GM12891 (cell line): Measurements from ENCODE around the gene CASTOR1.

Source experiments
- DNase-seq: peaks from one replicate; pipeline ENCODE4 v3.0.0; 2011; ENCODE audit warnings: low spot score; ENCODE audit not compliant: insufficient read length
- FAIRE-seq: peaks from 2 replicates; lab custom pipeline; 2011; peaks lifted over from hg19 to GRCh38; lab: Jason Lieb, UNC
- PAX5 ChIP-seq: IDR thresholded peaks from 2 replicates; pipeline ENCODE4 v1.6.1; 2011; ENCODE audit warnings: low read length, moderate library complexity, mild to moderate bottlenecking; ENCODE audit not compliant: insufficient read depth, severe bottlenecking
- POLR2A ChIP-seq: IDR thresholded peaks from 2 replicates; pipeline ENCODE4 v1.6.1; 2011; ENCODE audit warnings: low read depth, low read length, control low read depth
- POLR2AphosphoS5 ChIP-seq: IDR thresholded peaks from 2 replicates; pipeline ENCODE4 v1.6.1; 2011; ENCODE audit warnings: low read depth, low read length, control low read depth
- POU2F2 ChIP-seq: IDR thresholded peaks from 2 replicates; pipeline ENCODE4 v1.6.1; 2011; ENCODE audit warnings: low read depth, mild to moderate bottlenecking, control low read depth, low read length, moderate library complexity
- SPI1 ChIP-seq: IDR thresholded peaks from 2 replicates; pipeline ENCODE4 v1.6.1; 2011; ENCODE audit warnings: low read depth, low read length, control low read depth
- TAF1 ChIP-seq: IDR thresholded peaks from 2 replicates; pipeline ENCODE4 v1.6.1; 2011; ENCODE audit warnings: low read depth, low read length, control low read depth

Gene CASTOR1

DNA sequence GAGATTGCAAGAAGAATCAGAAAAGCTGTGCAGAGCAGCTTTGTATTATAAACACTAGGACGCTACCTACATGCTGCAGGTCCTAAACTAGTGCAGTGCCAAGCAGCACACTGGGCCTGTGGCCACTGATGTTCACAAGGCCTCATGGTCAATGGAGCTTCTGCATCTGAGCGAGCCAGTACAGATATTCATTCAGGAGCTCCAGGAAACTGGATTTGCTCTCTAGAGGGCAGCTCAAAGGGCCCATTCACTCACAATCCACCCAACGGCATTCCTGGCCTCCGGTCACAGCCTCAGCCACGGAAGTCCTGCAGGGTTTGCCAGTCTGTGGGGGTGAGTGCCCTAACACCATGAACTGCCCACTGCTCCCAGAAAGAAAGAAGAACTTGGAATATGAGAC, 43.2 kb upstream of the CASTOR1 start:
- DNase-seq: no peak
- no peak for FAIRE-seq
- no peak for TF ChIP-seq SPI1
- no peak for TF ChIP-seq POLR2A
- TF ChIP-seq POLR2AphosphoS5: no peak

DNA sequence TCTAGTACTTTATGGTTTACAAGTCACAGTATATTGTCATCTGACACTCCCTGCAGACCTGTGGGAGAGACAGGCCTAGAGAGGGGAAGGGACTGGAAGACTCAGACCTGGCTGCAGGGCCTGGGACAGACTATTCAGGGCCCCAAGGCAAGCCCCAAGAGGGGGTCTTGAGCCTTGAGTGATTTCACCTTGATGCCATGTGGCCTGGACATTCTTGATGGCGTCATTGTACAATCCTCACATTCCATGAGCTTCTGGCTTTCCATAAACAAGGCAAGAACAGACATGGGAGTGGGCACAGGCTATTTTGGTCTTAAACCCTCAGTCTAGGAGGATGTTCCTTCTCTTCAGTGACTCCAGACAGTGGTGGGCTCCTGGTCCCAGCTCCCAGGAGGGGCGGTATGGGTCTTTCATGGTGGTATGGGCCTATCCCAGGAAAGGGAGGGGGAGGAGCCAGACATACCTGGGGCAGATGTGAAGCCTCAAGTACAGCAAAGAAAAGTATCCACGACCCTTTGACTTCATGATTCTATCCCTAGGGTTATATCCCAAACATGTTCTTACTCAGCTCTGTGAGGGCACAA, 39.3 kb upstream of the CASTOR1 start:
- no peak for FAIRE-seq
- DNase-seq: no peak
- TF ChIP-seq PAX5: no peak
- TF ChIP-seq TAF1: no peak
- TF ChIP-seq POLR2A: no peak
- no peak for TF ChIP-seq POLR2AphosphoS5
- no peak for TF ChIP-seq SPI1
- no peak for TF ChIP-seq POU2F2

DNA sequence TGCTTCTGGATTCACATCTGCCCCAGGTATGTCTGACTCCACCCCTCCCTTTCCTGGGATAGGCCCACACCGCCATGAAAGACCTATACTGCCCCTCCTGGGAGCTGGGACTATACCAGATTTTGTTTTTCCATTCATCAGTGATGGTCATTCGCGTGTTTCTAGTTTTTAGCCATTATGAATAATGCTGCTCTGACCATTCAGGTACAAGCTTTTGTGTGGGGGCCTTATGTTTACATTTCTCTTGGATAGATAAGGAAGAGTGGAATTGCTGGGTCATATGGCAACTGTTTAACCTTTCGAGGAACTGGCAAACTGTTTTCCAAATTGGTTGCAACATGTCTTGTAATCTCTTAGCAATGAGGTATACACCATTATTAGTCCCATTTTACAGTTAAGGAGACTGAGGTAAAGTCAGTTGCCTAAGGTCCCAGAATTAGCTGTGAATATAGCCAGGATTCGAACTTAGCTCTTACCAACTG, 38.6 kb upstream of the CASTOR1 start:
- DNase-seq (no peak), FAIRE-seq (peak; percentile 45)
- TF ChIP-seq PAX5 (no peak), POLR2A (no peak), POU2F2 (no peak), POLR2AphosphoS5 (no peak), TAF1 (no peak), SPI1 (no peak)

DNA sequence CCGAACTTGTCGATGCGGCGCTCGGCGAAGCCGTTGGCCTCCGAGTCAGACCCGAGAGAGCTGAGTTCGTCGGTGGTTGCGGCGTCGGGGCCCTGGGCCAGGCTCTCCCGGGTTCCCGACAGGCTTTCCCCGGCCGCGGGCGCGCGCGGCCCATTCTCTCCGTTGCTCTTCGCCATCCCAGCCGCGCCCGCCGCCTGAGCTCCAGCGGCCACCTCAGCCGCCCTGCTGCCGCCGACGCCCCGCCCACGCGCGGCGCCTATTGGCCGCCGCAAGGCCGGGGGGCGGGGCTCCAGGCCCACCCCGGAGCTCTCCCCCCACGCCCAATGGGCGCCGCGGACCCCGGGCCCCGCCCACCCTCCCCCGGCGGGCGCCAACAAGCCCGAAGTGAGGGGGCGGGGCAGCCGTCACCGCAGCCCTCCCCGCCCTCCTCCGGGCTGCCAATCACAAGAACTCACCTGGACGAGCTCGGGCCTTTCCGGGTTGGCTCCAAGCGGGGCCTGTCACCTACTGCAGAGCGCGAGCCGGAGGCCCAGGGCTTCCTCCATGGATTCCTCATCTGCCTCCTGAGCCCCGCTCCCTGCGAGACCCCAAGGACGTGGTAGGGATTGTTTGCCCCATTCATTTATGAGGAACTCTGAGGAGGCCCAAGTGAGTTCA, 37.5 kb upstream of the CASTOR1 start, which contains the start of gene TBC1D10A:
TSS of gene TBC1D10A (minus strand) at position 236 of the 657 bp plus-strand sequence. CDS start at position 176, 60 bp downstream.
- TF ChIP-seq TAF1: 0 out of 2 replicates have a peak, but pooled peaks have one; percentile 3
- peak; percentile 75 for TF ChIP-seq POLR2A
- no peak for TF ChIP-seq PAX5
- peak; percentile 77 for TF ChIP-seq POU2F2
- 0 out of 2 replicates have a peak, but pooled peaks have one; percentile 3 for TF ChIP-seq SPI1
- peak; percentile 80 for TF ChIP-seq POLR2AphosphoS5
- FAIRE-seq (peak; percentile 98), DNase-seq (peak; percentile 100)

DNA sequence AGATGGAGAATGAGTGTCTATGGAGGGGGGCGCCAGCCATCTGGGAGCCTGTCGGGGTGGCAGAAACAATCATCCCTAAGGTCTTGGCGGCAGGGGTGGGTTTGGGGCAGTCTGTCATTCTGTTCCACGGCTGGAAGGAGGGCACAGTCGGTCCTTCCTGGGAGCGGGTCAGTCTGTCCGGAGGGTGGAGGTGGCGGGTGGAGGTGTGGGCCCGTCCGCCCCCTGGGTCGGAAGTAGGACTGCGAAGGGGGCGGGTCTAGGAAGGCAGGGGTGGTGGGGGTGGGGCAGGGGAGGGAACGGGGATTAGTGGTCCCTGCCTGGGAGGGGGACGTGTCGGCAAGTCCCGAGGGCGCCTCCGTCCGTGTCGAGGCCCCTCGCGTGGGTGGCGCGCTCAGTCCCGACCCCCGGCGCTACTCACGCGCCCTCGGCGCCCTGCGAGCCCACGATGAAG, 37.0 kb upstream of the CASTOR1 start:
- TF ChIP-seq POU2F2 (no peak), POLR2A (no peak), TAF1 (no peak), PAX5 (no peak), SPI1 (no peak)
- FAIRE-seq: no peak
- DNase-seq: peak; percentile 51

DNA sequence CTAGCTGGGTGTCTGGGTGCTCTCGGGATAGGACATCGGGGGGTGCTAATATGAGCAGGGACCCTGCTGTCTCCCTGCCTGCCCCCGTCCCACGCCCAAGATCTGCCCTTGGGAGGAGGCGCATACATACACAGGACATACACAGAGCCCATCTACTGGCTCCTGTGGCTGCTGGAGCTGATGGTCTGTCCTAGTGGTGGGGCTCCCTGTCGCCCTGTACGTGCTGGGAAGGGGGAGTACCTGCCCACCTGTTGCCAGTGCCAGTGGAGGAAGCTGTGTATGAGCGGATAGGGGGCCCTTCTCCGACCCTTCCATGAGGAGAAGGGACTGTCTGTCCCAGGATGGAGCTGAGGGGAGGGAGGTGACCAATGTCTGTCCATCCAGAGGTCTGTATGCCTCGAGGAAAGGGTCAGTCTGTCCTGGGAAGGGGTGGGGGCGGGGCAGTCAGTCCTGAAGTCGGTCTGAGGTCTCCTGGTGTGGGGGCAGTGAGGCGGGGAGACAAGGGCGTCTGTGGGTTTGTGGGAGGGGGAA, 36.5 kb upstream of the CASTOR1 start:
- DNase-seq (no peak), FAIRE-seq (no peak)
- TF ChIP-seq SPI1: no peak
- no peak for TF ChIP-seq PAX5
- no peak for TF ChIP-seq POLR2A
- TF ChIP-seq POU2F2: no peak
- no peak for TF ChIP-seq POLR2AphosphoS5
- no peak for TF ChIP-seq TAF1

DNA sequence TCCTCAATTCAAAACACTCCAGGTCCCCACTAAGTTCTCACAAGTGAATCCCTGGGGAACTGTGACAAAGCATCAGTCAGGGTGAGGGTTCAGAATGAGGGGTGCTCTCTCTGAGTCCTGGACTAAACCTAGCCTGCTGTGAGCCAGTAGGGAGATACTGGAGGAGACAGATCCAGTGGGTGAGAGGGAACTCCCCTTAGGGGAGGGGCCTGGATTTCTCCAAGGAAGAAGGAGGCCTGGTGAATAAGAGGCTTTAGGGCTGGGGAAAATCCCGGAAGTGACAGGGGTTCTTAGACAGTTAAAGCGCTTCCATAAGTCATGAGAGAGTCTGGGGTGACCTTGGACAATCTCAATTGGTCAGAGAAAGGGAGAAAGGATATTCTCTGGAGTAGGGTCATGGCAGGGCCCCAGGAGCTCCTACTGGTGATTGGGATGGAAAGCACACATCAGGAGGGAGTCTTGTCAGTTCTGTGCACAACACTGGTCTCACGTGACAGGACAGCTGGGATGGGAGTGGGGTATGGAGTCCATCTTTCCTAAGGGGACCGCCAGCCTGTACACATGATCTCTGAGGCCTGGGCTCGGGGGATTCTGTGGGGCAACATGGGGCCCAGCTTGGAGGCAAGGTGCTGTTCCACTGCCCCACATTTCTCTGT, 35.9 kb upstream of the CASTOR1 start:
- DNase-seq (no peak), FAIRE-seq (peak; percentile 64)
- TF ChIP-seq POU2F2: no peak
- TF ChIP-seq PAX5: no peak
- TF ChIP-seq TAF1: no peak
- no peak for TF ChIP-seq POLR2AphosphoS5
- TF ChIP-seq POLR2A: no peak
- TF ChIP-seq SPI1: no peak

DNA sequence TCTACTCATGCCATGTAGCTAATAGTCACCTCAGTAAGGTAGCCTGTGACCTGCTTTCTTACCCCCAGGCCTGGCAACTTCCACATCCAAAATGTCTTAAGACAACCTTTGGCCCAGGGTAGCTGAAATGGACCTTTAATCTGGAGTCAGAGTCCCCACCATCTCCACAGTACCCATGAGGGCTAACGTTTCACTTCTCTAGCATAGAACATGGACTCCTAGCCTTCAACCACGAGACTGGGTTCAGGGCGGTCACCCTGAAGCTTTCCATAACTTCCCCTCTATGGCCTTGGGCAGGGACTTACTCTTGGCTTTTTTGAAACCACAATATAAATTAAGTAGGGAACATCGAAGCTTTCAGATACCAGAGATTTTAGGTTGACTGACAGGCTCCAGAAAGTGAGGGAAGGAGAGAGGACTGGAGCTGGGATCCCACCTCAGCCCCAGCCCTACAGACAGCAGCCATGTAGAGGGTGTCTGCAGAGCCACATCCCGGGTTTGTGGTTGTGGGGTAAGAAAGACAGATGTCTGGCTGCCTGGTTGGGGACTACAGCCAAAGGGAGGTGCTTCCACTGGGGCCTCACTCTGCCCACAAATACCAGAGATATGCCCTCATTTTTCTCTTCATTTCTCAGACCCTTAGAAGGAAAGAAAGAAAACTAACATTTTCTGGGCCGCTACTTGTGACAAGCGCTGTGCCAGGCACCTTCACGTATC, 34.9 kb upstream of the CASTOR1 start:
- DNase-seq (no peak), FAIRE-seq (no peak)
- TF ChIP-seq TAF1 (no peak), SPI1 (no peak), POLR2AphosphoS5 (no peak), POLR2A (no peak), POU2F2 (no peak), PAX5 (no peak)

DNA sequence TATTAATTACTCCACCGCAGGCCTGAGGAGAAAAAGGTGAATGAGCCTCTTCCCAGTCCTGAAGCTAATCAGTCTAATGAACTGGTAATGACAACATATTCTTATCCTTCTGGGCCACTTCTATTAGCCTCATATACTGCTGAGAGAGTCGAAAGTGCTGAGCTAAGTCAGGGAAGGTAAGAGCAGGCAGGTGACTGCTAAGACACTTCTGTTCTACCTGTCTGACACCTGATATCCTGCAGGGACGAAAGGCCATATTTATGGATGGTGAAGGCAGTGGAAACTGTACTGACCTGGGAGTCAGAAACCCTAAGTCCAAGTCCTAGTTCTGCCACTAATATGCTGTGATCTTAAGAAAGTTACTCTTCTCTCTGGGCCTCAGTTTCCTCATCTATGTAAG, 33.9 kb upstream of the CASTOR1 start:
- TF ChIP-seq POLR2AphosphoS5: no peak
- TF ChIP-seq POU2F2: no peak
- DNase-seq (no peak), FAIRE-seq (peak; percentile 20)

DNA sequence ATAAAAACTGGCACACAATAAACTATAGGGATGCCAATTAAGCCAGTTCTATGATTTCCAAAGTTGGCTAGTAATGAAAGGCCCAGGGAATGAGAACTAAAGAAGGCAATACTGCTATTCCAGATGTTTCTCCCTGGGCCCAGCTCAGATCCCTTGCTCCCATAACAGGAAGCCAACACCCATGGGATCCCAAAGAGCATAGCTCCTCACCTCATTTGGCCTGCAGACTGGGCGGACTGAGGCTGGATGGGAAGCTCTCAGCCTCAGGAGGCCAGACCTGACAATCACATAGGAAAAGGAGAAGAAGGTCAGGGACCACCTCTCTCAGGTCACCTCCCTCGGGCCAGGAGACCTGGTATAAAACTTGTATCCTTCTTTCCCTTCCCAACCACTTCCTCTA, 32.2 kb upstream of the CASTOR1 start:
- no peak for FAIRE-seq
- TF ChIP-seq SPI1 (no peak), POU2F2 (no peak), POLR2A (no peak), POLR2AphosphoS5 (no peak), PAX5 (no peak), TAF1 (no peak)
- no peak for DNase-seq
